ENCODE results near the gene CLDN16.
A peak's percentile ranks its signal among the peaks of the same experiment; 100 is the strongest.

The CLDN16 gene

DNA sequence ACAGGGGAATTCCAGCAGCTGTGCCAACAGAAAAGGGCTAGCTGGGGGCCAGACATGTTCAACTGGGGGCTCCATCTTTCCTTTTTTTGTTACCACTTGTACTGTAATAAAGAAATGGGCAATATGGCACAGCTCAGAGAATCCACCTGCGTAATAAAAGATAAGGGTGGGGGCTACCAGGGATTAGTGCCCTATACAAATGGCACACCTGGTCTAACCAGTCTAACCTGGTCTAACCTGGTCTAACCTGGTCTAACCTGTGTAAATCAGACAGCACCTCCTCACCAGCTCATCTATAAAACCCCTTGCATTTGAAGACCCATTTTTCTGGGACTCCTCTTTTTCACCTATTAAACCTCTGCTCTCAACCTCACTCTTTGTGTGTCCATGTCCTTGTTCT, 26.2 kb upstream of the CLDN16 start:
- ChIA-PET CTCF (no interaction called here), POLR2A (ENCODE audit: low non-redundant PET) (no interaction called here)
- no peak for DNase-seq (ENCODE audit: low spot score)
- no peak for TF ChIP-seq CTCF (conservative IDR thresholded peaks at IDR 0.05; ENCODE audit: low read depth)
- H3K27ac ChIP-seq = no peak overlapping the region

DNA sequence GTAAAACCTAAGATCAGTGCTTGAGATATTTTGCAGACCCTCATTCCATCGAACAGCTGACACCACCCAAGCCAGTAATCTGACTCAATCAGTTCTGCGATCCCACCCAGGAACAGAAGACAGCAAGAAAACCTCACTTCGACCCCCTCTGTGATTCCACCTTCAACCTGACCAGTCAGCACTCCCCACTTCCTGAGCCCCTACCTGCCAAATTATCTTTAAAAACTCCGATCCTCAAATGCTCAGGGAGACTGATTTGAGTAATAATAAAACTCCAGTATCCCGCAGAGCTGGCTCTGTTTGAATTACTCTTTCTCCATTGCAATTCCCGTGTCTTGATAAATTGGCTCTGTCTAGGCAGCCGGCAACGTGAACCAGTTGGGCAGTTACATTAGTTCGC, 25.7 kb upstream of the CLDN16 start:
- no peak overlapping the region for H3K27ac ChIP-seq
- DNase-seq (ENCODE audit: low spot score) = no peak
- POLR2A ChIA-PET (ENCODE audit: low non-redundant PET) = no interaction called here
- CTCF ChIA-PET = no interaction called here
- TF ChIP-seq CTCF (conservative IDR thresholded peaks at IDR 0.05; ENCODE audit: low read depth) = no peak

DNA sequence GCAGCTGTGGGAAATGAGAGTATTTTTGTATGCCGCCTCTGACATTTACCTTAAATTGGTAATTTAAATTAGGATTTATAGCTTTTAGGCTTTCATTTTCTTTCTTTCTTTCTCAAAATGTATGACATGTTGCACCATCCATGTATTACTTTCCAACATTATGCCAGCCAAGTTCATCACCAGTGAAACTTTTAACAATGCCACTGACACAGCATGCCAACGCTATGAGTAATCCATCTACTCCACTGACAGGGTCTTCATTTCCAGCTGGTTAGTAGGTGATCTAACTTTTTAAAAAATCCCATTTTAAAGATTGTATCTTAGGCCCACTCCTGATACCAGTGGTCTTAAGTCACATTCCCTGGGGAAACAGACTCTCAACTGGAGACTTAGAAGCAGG, 21.8 kb upstream of the CLDN16 start:
- no peak for TF ChIP-seq CTCF (conservative IDR thresholded peaks at IDR 0.05; ENCODE audit: low read depth)
- H3K27ac ChIP-seq = no peak overlapping the region
- POLR2A ChIA-PET (ENCODE audit: low non-redundant PET) = no interaction called here
- DNase-seq (ENCODE audit: low spot score) = peak; percentile 44
- CTCF ChIA-PET = no interaction called here

- no peak for DNase-seq (ENCODE audit: low spot score)
- no peak for TF ChIP-seq CTCF (conservative IDR thresholded peaks at IDR 0.05; ENCODE audit: low read depth)
- CTCF ChIA-PET = interaction anchor here (0.8 to 1.4 kb wide), 3 partner anchors 15 to 55 kb away, joined by 3 to 7 read pairs (median 3); partner anchors contain the start of gene CLDN1
- POLR2A ChIA-PET (ENCODE audit: low non-redundant PET) = no interaction called here
- no peak overlapping the region for H3K27ac ChIP-seq
These were observed 19.1 kb upstream of the CLDN16 start for GRCh38 chr3:190368881-190369280.

DNA sequence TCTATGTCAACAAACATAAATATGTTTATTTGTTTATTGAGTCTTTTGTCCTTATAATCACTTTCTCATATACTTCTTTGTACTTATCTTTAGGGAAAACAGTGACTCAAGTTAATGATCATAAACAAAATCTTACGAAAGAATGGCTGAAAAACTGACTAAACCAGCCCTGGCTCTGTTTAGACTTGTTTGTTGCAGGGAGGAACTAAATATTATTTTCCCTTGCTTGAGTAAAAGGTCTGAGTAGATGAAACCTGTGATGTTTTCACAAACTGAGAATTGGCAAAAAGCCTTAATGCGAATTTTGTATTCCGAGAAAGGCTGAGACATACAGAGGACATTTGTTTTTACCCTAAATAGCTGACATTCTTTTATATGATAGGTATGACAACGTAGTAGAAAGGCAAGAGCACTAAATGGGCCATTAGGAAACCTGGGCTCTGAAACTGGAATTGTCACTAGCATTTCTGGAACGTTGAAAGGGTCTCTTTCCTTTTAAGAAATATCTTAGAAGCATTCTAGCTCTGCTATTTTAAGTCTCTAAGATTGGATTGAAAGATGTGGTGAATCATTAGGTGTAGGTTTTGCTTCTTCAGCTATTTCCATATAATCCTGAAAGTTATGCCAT, 18.2 kb upstream of the CLDN16 start:
- no peak for TF ChIP-seq CTCF (conservative IDR thresholded peaks at IDR 0.05; ENCODE audit: low read depth)
- peak; percentile 65 for DNase-seq (ENCODE audit: low spot score)
- POLR2A ChIA-PET (ENCODE audit: low non-redundant PET) = interaction anchor here (0.6 kb wide), 1 partner anchor 35 kb away, joined by 3 read pairs; no protein-coding TSS in a partner anchor
- H3K27ac ChIP-seq = no peak overlapping the region
- CTCF ChIA-PET = interaction anchor here (0.6 to 1.4 kb wide), 2 partner anchors 47 to 140 kb away, joined by 3 to 7 read pairs; partner anchors contain the start of gene CLDN1

GRCh38 chr3:190370369-190370768, 17.6 kb upstream of the CLDN16 start:
- no peak overlapping the region for H3K27ac ChIP-seq
- no peak for DNase-seq (ENCODE audit: low spot score)
- CTCF ChIA-PET = interaction anchor here (0.6 kb wide), 1 partner anchor 141 kb away, joined by 3 read pairs; no protein-coding TSS in a partner anchor
- POLR2A ChIA-PET (ENCODE audit: low non-redundant PET) = no interaction called here
- TF ChIP-seq CTCF (conservative IDR thresholded peaks at IDR 0.05; ENCODE audit: low read depth) = no peak
